Cardiac muscle cell (in vitro differentiated cells and primary cell): ENCODE results near the gene LDLRAD4. TPM values are rescaled to one million over a fixed set of nuclear protein-coding genes. Genes with fewer than 3 reads are reported as not detected.

ENCODE experiments used
- DNase-seq, 2 donors: peaks; one replicate each; pipeline versions ENCODE4 v3.0.0 to v3.0.0-alpha.2; 2010 to 2017; ENCODE audit warnings: low read depth in 1 of 2, low spot score in 1 of 2
- H3K27ac ChIP-seq: fragments of 200-600 bp; sonication (generic); 2 replicates; pipeline ENCODE4 v1.5.1; 2016
- H3K27me3 ChIP-seq: fragments of 200-600 bp; sonication (generic); 2 replicates; pipeline ENCODE4 v1.6.0; 2016; ENCODE audit warnings: control low read depth
- H3K36me3 ChIP-seq: fragments of 200-600 bp; sonication (generic); 2 replicates; pipeline ENCODE4 v1.5.1; 2016; ENCODE audit warnings: control low read depth
- H3K4me1 ChIP-seq: fragments of 200-600 bp; sonication (generic); 2 replicates; pipeline ENCODE4 v1.8.1; 2017; ENCODE audit warnings: low read depth, mild to moderate bottlenecking, mixed run types
- H3K4me3 ChIP-seq: fragments of 200-600 bp; sonication (generic); 2 replicates; pipeline ENCODE4 v1.5.1; 2016; ENCODE audit warnings: mild to moderate bottlenecking
- H3K9me3 ChIP-seq: fragments of 200-600 bp; sonication (generic); 2 replicates; pipeline ENCODE4 v1.5.1; 2017; ENCODE audit warnings: low read depth, mild to moderate bottlenecking, control low read depth
- polyA plus RNA-seq: library from polyadenylated mRNA; unstranded; fragments of >200 nt; fragmentation: Nextera tagmentation; extraction: Ambion mirVana; gene quantifications from 2 replicates; pipeline ENCODE4 v1.2.1, GENCODE V29; 2016
- total RNA-seq: library from RNA; depleted of rRNA; stranded (reverse); fragments of >200 nt; gene quantifications from 2 replicates; pipeline ENCODE4 v1.2.3, GENCODE V29; 2016
- TF ChIP-seq, protein P1 (sequence below): IDR thresholded peaks from 2 replicates; pipeline ENCODE4 v1.5.1; 2012; ENCODE audit warnings: low read depth, mild to moderate bottlenecking, low read length

The LDLRAD4 gene
- total and polyA plus RNA-seq, 2 experiments from 2014 or later: 10.5 to 11.5 TPM

DNA sequence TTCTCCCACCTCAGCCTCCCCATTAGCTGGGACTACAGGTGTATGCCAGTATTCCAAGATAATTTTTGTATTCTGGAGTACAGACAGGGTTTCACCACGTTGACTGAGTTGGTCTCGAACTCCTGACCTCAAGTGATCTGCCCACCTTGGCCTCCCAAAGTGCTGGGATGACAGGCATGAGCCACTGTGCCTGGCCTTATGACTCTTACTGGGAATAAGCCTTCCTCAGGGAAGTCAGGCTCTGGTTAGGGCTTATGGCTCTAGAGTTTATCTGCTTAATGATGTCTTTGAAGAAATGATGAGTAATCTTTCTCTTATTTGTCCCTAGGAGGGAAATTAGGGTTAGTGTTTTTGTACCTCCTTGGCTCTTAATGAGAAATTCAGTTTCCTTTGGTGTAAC is 320.1 kb downstream of the LDLRAD4 start:
- no peak for DNase-seq
- Histone ChIP-seq H3K4me1 (no peaks in the 10 kb centered on the region), H3K9me3 (no peaks in the 10 kb centered on the region), H3K36me3 (no peaks in the 10 kb centered on the region), H3K4me3 (no peak overlapping the region), H3K27ac (no peak overlapping the region), H3K27me3 (no peaks in the 10 kb centered on the region)
- TF ChIP-seq, protein P1, sequence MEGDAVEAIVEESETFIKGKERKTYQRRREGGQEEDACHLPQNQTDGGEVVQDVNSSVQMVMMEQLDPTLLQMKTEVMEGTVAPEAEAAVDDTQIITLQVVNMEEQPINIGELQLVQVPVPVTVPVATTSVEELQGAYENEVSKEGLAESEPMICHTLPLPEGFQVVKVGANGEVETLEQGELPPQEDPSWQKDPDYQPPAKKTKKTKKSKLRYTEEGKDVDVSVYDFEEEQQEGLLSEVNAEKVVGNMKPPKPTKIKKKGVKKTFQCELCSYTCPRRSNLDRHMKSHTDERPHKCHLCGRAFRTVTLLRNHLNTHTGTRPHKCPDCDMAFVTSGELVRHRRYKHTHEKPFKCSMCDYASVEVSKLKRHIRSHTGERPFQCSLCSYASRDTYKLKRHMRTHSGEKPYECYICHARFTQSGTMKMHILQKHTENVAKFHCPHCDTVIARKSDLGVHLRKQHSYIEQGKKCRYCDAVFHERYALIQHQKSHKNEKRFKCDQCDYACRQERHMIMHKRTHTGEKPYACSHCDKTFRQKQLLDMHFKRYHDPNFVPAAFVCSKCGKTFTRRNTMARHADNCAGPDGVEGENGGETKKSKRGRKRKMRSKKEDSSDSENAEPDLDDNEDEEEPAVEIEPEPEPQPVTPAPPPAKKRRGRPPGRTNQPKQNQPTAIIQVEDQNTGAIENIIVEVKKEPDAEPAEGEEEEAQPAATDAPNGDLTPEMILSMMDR: no peak

DNA sequence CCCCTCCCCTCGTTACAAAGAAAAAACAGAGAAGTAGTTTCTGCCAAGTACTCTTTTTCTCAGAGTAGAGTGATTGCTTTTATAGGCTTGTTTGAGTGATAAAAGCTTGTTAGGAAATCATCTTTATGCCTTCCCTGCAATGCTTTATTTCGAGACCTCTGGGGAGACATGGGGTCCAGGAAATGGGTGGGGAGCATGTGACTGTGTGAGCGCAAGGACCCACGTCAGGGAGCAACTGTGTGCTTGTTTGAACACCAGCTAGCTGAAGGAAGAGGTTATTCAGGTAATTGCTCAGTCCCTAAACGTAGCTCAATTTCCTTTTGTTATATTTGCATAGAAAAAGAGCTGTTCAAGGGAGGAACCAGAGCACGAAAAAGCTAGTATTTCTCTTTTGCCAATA is 320.5 kb downstream of the LDLRAD4 start:
- no peaks in the 10 kb centered on the region for H3K27me3 ChIP-seq
- no peaks in the 10 kb centered on the region for H3K4me1 ChIP-seq
- H3K9me3 ChIP-seq: no peaks in the 10 kb centered on the region
- DNase-seq: no peak
- H3K27ac ChIP-seq: no peak overlapping the region
- TF ChIP-seq, protein P1: no peak
- no peaks in the 10 kb centered on the region for H3K36me3 ChIP-seq
- no peak overlapping the region for H3K4me3 ChIP-seq

DNA sequence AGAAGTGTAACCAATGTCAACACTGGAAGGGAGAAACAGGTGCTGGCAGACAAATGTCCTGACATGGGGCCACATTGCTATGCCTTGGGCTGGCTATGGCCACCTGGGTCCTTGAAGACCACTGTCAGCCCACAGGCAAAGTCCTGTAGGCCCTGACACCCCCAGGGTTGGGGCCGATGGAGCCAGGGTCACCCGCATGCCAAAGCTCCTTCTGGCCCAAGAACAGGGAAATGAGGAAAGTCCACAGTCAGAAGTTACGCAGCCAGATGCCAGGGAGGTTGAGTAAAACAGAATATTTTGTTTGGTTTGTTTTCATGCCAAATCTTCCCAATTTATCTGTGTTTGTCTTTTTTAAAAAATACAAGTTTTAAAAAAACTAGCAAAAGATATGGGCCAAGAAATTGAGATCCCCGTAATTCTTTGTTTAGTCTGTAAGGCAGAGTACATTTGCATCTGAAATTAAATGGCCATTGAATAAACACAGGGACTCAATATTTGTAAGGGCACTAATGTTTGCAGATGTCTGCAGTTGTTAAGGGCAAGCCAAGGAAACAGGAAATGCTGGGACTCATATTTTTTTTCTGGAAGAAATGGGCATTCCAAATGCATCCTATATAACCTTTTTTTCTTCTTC is 321.4 kb downstream of the LDLRAD4 start:
- no peaks in the 10 kb centered on the region for H3K9me3 ChIP-seq
- H3K27ac ChIP-seq: no peak overlapping the region
- no peaks in the 10 kb centered on the region for H3K27me3 ChIP-seq
- no peaks in the 10 kb centered on the region for H3K36me3 ChIP-seq
- TF ChIP-seq, protein P1: no peak
- no peak overlapping the region for H3K4me3 ChIP-seq
- DNase-seq: no peak
- H3K4me1 ChIP-seq: no peaks in the 10 kb centered on the region

DNA sequence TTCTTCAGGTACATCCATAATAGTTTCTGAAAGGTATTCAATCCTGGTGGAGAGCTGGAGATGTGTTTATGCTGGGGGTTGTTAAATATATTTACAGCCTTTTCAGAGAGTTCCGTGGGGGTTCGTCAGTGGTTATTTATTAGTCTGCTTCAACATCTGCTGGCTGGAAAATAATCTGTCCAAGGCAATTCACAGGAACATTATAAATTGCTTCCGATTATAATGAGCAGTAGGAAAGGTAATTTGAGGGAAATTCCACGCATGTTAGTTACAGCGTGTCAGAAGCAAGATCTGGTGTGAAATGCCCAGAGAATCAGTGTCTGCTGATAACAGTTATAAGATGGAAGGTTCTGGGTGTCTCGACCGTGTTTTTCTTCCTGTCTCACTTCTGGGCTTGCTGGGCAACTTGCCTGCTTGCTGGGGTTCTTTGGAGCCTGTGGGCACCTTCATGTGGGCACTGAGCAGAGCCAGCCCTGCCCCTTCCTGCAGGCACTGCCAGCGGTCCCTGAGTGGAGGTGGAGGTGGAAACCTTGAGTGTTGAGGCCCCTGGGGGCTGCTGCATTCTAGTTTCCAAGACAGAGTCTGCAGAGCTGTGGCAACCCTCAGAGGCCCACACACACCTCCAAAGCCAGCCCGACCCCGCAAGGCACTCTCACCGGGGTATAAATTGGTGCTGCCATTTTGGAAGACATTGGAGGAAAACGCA is 322.1 kb downstream of the LDLRAD4 start:
- no peak overlapping the region for H3K27ac ChIP-seq
- no peak for DNase-seq
- H3K9me3 ChIP-seq: no peaks in the 10 kb centered on the region
- H3K36me3 ChIP-seq: no peaks in the 10 kb centered on the region
- H3K27me3 ChIP-seq: no peaks in the 10 kb centered on the region
- TF ChIP-seq, protein P1: no peak
- H3K4me3 ChIP-seq: no peak overlapping the region
- H3K4me1 ChIP-seq: no peaks in the 10 kb centered on the region

DNA sequence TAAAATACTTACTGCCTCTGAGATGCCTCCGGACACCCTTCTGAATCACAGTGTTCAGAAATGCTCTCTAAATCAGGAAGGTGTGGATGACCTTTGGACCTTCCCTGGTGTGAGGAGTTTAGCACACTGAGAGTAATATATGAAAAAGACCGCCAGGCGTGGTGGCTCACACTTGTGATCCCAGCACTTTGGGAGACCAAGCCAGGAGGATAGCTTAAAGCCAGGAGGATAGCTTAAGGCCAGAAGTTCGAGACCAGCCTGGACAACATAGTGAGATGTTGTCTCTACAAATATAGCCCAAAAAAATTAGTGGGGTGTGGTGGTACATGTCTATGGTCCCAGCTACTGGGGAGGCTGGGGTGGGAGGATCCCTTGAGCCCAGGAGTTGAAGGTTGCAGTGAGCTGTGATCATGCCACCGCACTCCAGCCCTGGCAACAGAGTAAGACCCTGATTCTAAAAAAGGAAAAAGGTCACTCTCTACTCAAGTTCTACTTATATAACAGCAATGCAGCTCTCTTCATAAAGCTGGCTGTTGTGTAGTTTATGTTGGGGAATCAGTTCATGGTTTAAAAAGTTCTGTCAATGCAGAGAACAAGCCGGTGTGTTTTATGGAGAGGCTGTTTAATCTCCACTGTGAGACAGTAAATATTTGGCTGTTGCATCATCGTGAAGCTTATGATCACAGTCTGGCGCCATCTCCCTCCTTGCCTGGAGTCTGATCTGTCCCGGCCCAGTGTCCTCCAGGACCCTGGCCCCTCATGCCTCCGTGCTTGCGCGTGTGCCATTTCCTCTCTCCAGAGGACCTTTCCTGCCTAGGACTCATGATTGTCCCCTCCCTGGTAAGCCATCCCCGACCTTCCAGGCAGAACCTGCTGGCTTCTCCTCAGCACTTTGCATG is 323.3 kb downstream of the LDLRAD4 start:
- H3K4me3 ChIP-seq: no peak overlapping the region
- no peak overlapping the region for H3K27ac ChIP-seq
- H3K9me3 ChIP-seq: no peaks in the 10 kb centered on the region
- TF ChIP-seq, protein P1: no peak
- no peak for DNase-seq
- H3K4me1 ChIP-seq: no peaks in the 10 kb centered on the region
- H3K27me3 ChIP-seq: no peaks in the 10 kb centered on the region
- H3K36me3 ChIP-seq: no peaks in the 10 kb centered on the region
